GM19043 (cell line): ENCODE data around the gene OXTR.

Source experiments
- ATAC-seq: cut with Tn5 transposase; IDR thresholded peaks from one replicate; pipeline ENCODE4 v1.9.1; 2021; ENCODE audit warnings: low read depth; ENCODE audit not compliant: unreplicated experiment

OXTR gene

GRCh38 chr3:8713901-8714759 is 55.3 kb downstream of the OXTR start:
- ATAC-seq: no peak

GRCh38 chr3:8712908-8713255 is 56.5 kb downstream of the OXTR start:
- no peak for ATAC-seq

GRCh38 chr3:8712045-8712907 is 57.1 kb downstream of the OXTR start:
- ATAC-seq: no peak

GRCh38 chr3:8709801-8710507 is 59.5 kb downstream of the OXTR start:
- ATAC-seq: no peak

GRCh38 chr3:8709287-8709686 is 60.1 kb downstream of the OXTR start:
- ATAC-seq: no peak

GRCh38 chr3:8705575-8705974 is 63.8 kb downstream of the OXTR start:
- ATAC-seq: no peak

- no peak for ATAC-seq
These were observed 66.9 kb downstream of the OXTR start for GRCh38 chr3:8702560-8702959.
